BJ (cell line): Measurements from ENCODE around the gene LNP1. TPM values are rescaled to one million over a fixed set of nuclear protein-coding genes. Genes with fewer than 3 reads are reported as not detected.

Source experiments
- CTCF ChIA-PET: fragments of 350-600 bp; formaldehyde crosslinking; extraction: SDS; loops from one replicate; lab custom pipeline; 2021; ENCODE audit warnings: antibody characterized with exemption, inconsistent platforms; lab: Yijun Ruan, JAX
- POLR2A ChIA-PET: fragments of 300-600 bp; sonication (Branson Sonifier 250); formaldehyde crosslinking; extraction: SDS; loops from one replicate; lab custom pipeline; 2021; ENCODE audit warnings: antibody characterized with exemption; lab: Charles Lee
- DNase-seq: peaks from one replicate; pipeline ENCODE4 v3.0.0-alpha.2; 2011; ENCODE audit warnings: low read depth
- H3K27me3 ChIP-seq: 2 replicates; pipeline ENCODE4 v1.6.0; 2011; ENCODE audit warnings: low read length; ENCODE audit not compliant: control insufficient read depth, insufficient read depth
- H3K36me3 ChIP-seq: 2 replicates; pipeline ENCODE4 v1.5.1; 2011; ENCODE audit warnings: low read length; ENCODE audit not compliant: control insufficient read depth, insufficient read depth
- H3K4me3 ChIP-seq: 2 replicates; pipeline ENCODE4 v1.5.1; 2011; ENCODE audit warnings: low read depth, mild to moderate bottlenecking, control low read depth, low read length
- CTCF ChIP-seq: IDR thresholded peaks from 2 replicates; pipeline ENCODE4 v1.5.1; 2011; ENCODE audit warnings: low read depth, mild to moderate bottlenecking, control low read depth, inconsistent platforms, low read length, moderate library complexity; ENCODE audit not compliant: insufficient read depth
- polyA plus RNA-seq: library from polyadenylated mRNA; depleted of rRNA; stranded (reverse); fragments of >200 nt; gene quantifications from 2 replicates; pipeline ENCODE4 v1.2.3, GENCODE V29; 2011; rRNA removed

LNP1 gene
- polyA plus RNA-seq, 1 experiment = 2.1 TPM

- Histone ChIP-seq H3K36me3 (no peaks in the 10 kb centered on the region; the same call in 1 of the 2 replicates), H3K27me3 (no peaks in the 10 kb centered on the region), H3K4me3 (no peak overlapping the region)
- POLR2A ChIA-PET = no interaction called here
- CTCF ChIA-PET = interaction anchor here (1.0 kb wide), 1 partner anchor 34 kb away, joined by 4 read pairs; no protein-coding TSS in a partner anchor
- no peak for DNase-seq
- TF ChIP-seq CTCF = no peak
Measured at GRCh38 chr3:100499651-100500050, 98.3 kb downstream of the LNP1 start.

GRCh38 chr3:100500320-100500880, 99.1 kb downstream of the LNP1 start:
- ChIA-PET CTCF (no interaction called here), POLR2A (no interaction called here)
- no peaks in the 10 kb centered on the region; the same call in 1 of the 2 replicates for H3K36me3 ChIP-seq
- no peak for TF ChIP-seq CTCF
- no peaks in the 10 kb centered on the region for H3K27me3 ChIP-seq
- no peak overlapping the region for H3K4me3 ChIP-seq
- DNase-seq = no peak

- DNase-seq = no peak
- CTCF ChIA-PET = no interaction called here
- POLR2A ChIA-PET = no interaction called here
- H3K4me3 ChIP-seq = no peak overlapping the region
- TF ChIP-seq CTCF = no peak
- no peaks in the 10 kb centered on the region for H3K27me3 ChIP-seq
- no peaks in the 10 kb centered on the region; the same call in none of the 2 replicates for H3K36me3 ChIP-seq
Measured at GRCh38 chr3:100503448-100503847, 102.1 kb downstream of the LNP1 start.

Other genes with a start within 250 kb of the LNP1 start
- 22.5 and 46.7 TPM in 2 replicates for gene TBC1D23, start 140.5 kb upstream of the LNP1 start, polyA plus RNA-seq
- gene NIT2, start 66.8 kb upstream of the LNP1 start, polyA plus RNA-seq = 34.5 and 49.3 TPM in 2 replicates
- gene TOMM70, start 450 bp upstream of the LNP1 start, polyA plus RNA-seq = 16.1 and 32.1 TPM in 2 replicates
- gene TMEM45A, start 91.1 kb downstream of the LNP1 start, polyA plus RNA-seq = 35.1 and 68.4 TPM in 2 replicates
- gene ADGRG7, start 208.1 kb downstream of the LNP1 start, polyA plus RNA-seq = not detected in 2 replicates